PC-9 (cell line): ENCODE measurements around the gene SERPINB8.

Experiments
- EZH2 ChIP-seq: fragments of 200-600 bp; sonication (generic); IDR thresholded peaks from 2 replicates; pipeline ENCODE4 v1.8.0; 2017; ENCODE audit warnings: antibody characterized with exemption, low read depth
- TF ChIP-seq, protein P1 (sequence below): fragments of 200-600 bp; sonication (generic); conservative IDR thresholded peaks from 2 replicates; pipeline ENCODE4 v1.6.1; 2017; ENCODE audit warnings: mixed run types, antibody characterized with exemption, mild to moderate bottlenecking, moderate library complexity

DNA sequence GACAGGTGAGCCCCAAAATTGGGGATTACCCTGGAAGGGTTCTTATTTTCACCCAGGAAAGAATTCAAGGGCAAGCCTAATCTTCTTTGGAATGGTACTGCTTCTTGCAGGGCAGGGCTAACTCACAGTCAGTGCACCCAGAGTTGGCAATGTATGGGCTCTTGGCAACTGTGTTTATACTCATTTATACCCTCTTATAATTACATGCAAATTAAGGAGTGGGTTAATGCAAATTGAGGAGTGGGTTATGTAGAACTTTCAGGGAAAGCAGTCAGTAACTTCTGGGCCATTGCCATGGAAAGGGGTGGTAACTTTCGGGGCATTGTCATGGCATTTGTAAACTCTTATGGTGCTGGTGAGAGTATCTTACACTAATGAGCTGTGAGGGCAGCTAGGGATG, 59.2 kb downstream of the SERPINB8 start:
- TF ChIP-seq EZH2: no peak
- TF ChIP-seq, protein P1, sequence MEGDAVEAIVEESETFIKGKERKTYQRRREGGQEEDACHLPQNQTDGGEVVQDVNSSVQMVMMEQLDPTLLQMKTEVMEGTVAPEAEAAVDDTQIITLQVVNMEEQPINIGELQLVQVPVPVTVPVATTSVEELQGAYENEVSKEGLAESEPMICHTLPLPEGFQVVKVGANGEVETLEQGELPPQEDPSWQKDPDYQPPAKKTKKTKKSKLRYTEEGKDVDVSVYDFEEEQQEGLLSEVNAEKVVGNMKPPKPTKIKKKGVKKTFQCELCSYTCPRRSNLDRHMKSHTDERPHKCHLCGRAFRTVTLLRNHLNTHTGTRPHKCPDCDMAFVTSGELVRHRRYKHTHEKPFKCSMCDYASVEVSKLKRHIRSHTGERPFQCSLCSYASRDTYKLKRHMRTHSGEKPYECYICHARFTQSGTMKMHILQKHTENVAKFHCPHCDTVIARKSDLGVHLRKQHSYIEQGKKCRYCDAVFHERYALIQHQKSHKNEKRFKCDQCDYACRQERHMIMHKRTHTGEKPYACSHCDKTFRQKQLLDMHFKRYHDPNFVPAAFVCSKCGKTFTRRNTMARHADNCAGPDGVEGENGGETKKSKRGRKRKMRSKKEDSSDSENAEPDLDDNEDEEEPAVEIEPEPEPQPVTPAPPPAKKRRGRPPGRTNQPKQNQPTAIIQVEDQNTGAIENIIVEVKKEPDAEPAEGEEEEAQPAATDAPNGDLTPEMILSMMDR: no peak
